Fibroblast of skin of right quadriceps (primary cell): ENCODE measurements around the gene CAVIN2.

ENCODE experiments used
- DNase-seq: peaks from one replicate; pipeline ENCODE4 v3.0.0-alpha.2; 2013

Gene CAVIN2

GRCh38 chr2:191846515-191847476 is at the start of gene CAVIN2:
Gene CAVIN2, minus strand, starts transcription at chr2:191847088. Its CDS starts 163 bp downstream, at chr2:191846925.
- peak; percentile 86 for DNase-seq

- DNase-seq, result no peak
Measured at GRCh38 chr2:191895743-191896142, 48.9 kb upstream of the CAVIN2 start.

- no peak for DNase-seq
Measured at GRCh38 chr2:191895195-191895594, 48.3 kb upstream of the CAVIN2 start.

- peak; percentile 91 for DNase-seq
Measured at GRCh38 chr2:191894681-191895147, 47.8 kb upstream of the CAVIN2 start.

- peak; percentile 85 for DNase-seq
Measured at GRCh38 chr2:191892391-191892790, 45.5 kb upstream of the CAVIN2 start.

- DNase-seq, result no peak
Measured at GRCh38 chr2:191891656-191892055, 44.8 kb upstream of the CAVIN2 start.

- no peak for DNase-seq
Measured at GRCh38 chr2:191889931-191890330, 43.0 kb upstream of the CAVIN2 start.

GRCh38 chr2:191888400-191889166 is 41.7 kb upstream of the CAVIN2 start:
- no peak for DNase-seq

GRCh38 chr2:191885650-191886049 is 38.8 kb upstream of the CAVIN2 start:
- no peak for DNase-seq

GRCh38 chr2:191885098-191885497 is 38.2 kb upstream of the CAVIN2 start:
- DNase-seq, result no peak

GRCh38 chr2:191881982-191882816 is 35.3 kb upstream of the CAVIN2 start:
- no peak for DNase-seq

- peak; percentile 94 for DNase-seq
Measured at GRCh38 chr2:191878548-191879279, 31.8 kb upstream of the CAVIN2 start.

GRCh38 chr2:191877875-191878274 is 31.0 kb upstream of the CAVIN2 start:
- peak; percentile 14 for DNase-seq

- no peak for DNase-seq
Measured at GRCh38 chr2:191875859-191876258, 29.0 kb upstream of the CAVIN2 start.

- DNase-seq, result no peak
Measured at GRCh38 chr2:191870744-191871143, 23.9 kb upstream of the CAVIN2 start.

GRCh38 chr2:191869781-191870180 is 22.9 kb upstream of the CAVIN2 start:
- no peak for DNase-seq

GRCh38 chr2:191869178-191869577 is 22.3 kb upstream of the CAVIN2 start:
- DNase-seq, result no peak

GRCh38 chr2:191867507-191867847 is 20.6 kb upstream of the CAVIN2 start:
- no peak for DNase-seq

GRCh38 chr2:191866675-191867506 is 20.0 kb upstream of the CAVIN2 start:
- peak; percentile 97 for DNase-seq

- DNase-seq, result no peak
Measured at GRCh38 chr2:191866195-191866594, 19.3 kb upstream of the CAVIN2 start.
